HG02884 (cell line): ENCODE results near the gene CYP26A1.
"Not testable (repeated sequence)": the region's sequence is repeated elsewhere in the genome, so short reads cannot be mapped to it uniquely, and the experiment has no call there.

ENCODE experiments used
- ATAC-seq: cut with Tn5 transposase; IDR thresholded peaks from one replicate; pipeline ENCODE4 v1.9.1; 2021; ENCODE audit warnings: mild to moderate bottlenecking, moderate library complexity; ENCODE audit not compliant: unreplicated experiment

Gene CYP26A1

GRCh38 chr10:93079663-93080349 is 6.1 kb downstream of the CYP26A1 start:
- ATAC-seq = no peak

GRCh38 chr10:93080350-93081046 is 6.8 kb downstream of the CYP26A1 start:
- ATAC-seq = no peak

- ATAC-seq = no peak
These were observed 7.6 kb downstream of the CYP26A1 start for GRCh38 chr10:93081318-93081717.

GRCh38 chr10:93081834-93082233 is 8.1 kb downstream of the CYP26A1 start:
- no peak for ATAC-seq

- ATAC-seq = no peak
These were observed 10.2 kb downstream of the CYP26A1 start for GRCh38 chr10:93083743-93084539.

GRCh38 chr10:93085272-93085859 is 11.7 kb downstream of the CYP26A1 start:
- ATAC-seq = no peak

- ATAC-seq = no peak
These were observed 12.6 kb downstream of the CYP26A1 start for GRCh38 chr10:93086289-93086688.

GRCh38 chr10:93087846-93088245 is 14.2 kb downstream of the CYP26A1 start:
- ATAC-seq = no peak

GRCh38 chr10:93088466-93088865 is 14.8 kb downstream of the CYP26A1 start:
- ATAC-seq = no peak

GRCh38 chr10:93090619-93091018 is 16.9 kb downstream of the CYP26A1 start:
- ATAC-seq = no peak

- ATAC-seq = no peak
These were observed 18.3 kb downstream of the CYP26A1 start for GRCh38 chr10:93091960-93092359.

GRCh38 chr10:93095225-93095624 is 21.5 kb downstream of the CYP26A1 start:
- no peak for ATAC-seq

GRCh38 chr10:93096901-93097300 is 23.2 kb downstream of the CYP26A1 start:
- no peak for ATAC-seq

- no peak for ATAC-seq
These were observed 23.7 kb downstream of the CYP26A1 start for GRCh38 chr10:93097386-93097785.

GRCh38 chr10:93098816-93099215 is 25.1 kb downstream of the CYP26A1 start:
- ATAC-seq = no peak

GRCh38 chr10:93099670-93100069 is 26.0 kb downstream of the CYP26A1 start:
- ATAC-seq = no peak

GRCh38 chr10:93101148-93101547 is 27.5 kb downstream of the CYP26A1 start:
- ATAC-seq = not testable (repeated sequence)

GRCh38 chr10:93103953-93104352 is 30.3 kb downstream of the CYP26A1 start:
- ATAC-seq = no peak

GRCh38 chr10:93106631-93107072 is 33.0 kb downstream of the CYP26A1 start:
- no peak for ATAC-seq

- peak; percentile 64 for ATAC-seq
These were observed 36.9 kb downstream of the CYP26A1 start for GRCh38 chr10:93110472-93111146.

GRCh38 chr10:93113042-93113441 is 39.3 kb downstream of the CYP26A1 start:
- ATAC-seq = no peak
